NOMO-1 treated with DMSO at 0.1 percent for 48 hours (cell line): ENCODE measurements around the gene IL1B.
"Not testable (repeated sequence)": the region's sequence is repeated elsewhere in the genome, so short reads cannot be mapped to it uniquely, and the experiment has no call there.

ENCODE experiments used
- DNase-seq: peaks from one replicate; lab custom pipeline; 2025; ENCODE audit not compliant: unreplicated experiment; lab: John Stamatoyannopoulos, UW

Gene IL1B

GRCh38 chr2:112836695-112837117, at the start of gene IL1B:
Gene IL1B, minus strand, starts transcription at chr2:112836779. Its CDS starts 550 bp downstream, at chr2:112836229.
- peak; percentile 93 for DNase-seq

- DNase-seq, result no peak
These were observed 49.7 kb upstream of the IL1B start for GRCh38 chr2:112886291-112886690.

DNA sequence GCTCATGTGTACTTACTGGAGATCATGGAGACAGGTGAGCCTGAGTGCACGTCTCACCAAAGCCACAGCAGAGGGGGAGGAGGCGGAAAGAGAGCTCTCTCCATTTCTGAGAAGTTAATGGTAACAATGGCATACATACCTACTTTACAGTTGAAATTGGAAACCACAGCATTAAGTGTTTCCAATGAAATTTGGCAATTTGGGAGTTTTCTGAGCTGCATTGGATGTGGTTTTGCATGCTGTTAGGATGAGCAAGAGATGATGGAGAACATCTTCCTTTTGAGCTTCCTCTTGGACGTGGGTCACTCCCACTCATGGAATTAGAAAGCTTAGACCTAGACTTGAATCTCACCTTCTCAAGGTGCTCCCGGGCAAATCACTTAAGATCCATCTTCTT, 48.9 kb upstream of the IL1B start:
- DNase-seq, result no peak

DNA sequence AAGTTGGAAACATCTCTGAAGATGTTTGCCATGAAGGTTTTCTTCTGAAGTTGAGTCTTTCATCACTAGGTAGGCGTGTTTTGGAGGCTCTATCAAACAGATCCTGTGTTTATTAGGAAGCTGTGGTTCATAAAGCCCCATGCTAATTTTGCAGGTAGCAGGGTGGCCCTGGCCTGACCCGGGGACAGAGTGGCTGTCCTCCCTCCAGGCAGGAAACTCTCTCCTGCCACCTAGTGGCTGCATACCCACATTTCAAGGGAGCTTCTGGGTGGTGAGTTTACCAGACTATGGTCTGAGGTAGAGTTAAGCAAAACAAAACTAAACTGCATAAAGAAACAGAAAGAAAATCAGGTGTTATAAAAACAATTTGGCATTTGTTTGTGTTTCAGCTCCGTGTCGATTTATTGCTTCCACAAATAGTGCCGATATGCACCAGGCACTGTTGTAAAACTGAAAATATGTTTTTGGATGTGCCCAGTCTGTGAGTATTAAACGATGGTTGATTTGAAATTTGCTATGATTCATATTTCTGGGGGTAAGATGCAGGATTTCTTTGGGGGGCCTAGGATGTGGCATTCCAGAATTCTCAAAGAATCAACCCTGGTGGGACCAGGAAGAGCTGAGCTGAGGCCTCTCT, 48.4 kb upstream of the IL1B start:
- DNase-seq, result peak; percentile 46

DNA sequence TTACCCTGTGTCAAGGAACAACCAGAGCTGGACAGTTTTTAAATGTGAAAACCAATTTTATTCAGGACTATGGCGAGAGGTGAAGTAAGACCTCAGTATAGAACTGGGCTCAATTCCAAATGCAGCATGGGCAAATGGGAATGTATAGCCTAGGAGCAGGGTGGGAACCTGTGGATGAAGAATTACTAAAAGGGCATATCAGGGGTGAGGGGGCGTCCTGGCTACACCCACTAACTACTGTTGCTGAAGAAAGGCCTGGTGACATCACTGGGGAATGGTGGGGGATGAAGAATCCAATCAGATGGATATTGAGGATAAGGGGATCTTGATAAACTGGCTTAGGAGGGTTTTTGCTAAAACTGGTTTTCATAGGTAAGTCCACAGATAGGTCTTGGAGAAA, 47.1 kb upstream of the IL1B start:
- no peak for DNase-seq

- DNase-seq, result peak; percentile 75
These were observed 44.8 kb upstream of the IL1B start for GRCh38 chr2:112881217-112881985.

DNA sequence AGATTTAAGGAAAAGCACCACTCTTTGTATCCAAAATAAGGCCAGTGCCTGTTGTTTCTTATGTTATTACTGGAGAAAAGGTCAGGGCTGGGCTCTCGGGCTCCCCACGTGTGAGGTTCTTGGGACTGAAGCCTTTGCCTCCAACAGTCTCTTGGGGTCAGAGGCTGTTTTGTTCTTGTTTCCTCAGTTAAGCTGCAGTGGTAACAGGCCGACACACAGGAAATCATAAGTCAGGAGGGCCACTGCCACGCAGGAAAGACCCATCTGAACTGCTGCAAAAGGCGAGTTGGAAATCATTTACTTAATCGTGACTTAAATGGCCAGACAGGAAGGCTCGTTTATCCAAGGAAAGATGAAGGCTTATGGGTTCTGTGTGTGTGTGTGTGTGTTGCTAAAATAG, 44.1 kb upstream of the IL1B start:
- DNase-seq, result no peak

DNA sequence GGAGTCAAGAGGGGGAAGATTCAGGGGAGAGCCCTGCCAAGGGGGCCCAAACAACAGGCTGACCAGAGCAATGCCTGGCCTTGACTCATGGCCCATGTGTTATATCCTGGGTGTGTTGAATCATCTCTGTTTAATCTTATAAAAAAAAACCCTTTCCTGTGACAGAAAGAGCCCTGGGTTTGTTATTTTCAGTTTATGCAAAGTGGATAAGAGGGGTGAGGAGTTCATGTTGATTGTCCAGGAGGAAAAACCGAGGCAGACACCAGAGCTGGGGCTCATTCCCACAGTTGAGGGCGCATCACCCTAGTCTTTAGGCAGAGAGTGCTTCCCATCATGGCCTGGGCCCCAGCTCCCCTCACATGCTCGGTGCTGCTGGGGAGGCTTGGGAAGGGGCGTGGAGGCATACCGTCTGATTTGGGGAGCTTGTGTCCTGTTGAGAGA, 43.5 kb upstream of the IL1B start:
- DNase-seq, result no peak

DNA sequence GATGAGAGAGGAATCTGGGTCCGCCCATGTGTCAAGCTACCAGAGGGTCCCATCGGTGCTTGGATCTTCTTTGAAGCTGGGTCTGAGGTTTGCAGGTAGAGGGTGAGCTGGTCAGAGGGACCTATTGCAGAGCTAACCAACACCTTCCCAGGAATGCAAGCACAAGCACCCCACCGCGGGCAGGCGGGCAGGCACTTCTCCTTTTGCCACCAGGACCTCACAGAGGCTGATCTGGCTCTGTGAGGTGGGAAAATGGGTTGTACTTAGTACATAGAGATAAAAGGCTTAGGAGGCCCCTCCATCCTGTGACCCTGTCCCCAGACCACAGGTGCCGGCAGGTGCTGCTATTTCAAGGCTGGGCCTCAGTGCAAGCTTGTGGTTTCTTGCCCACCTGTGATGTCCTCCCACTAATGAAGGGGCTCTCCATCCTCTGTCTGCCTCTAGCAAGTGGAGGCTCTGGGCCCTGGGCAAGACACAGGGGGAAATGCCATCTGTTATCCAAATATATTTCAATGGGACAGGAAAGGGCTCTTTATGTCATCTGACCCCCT, 43.0 kb upstream of the IL1B start:
- DNase-seq, result no peak

DNA sequence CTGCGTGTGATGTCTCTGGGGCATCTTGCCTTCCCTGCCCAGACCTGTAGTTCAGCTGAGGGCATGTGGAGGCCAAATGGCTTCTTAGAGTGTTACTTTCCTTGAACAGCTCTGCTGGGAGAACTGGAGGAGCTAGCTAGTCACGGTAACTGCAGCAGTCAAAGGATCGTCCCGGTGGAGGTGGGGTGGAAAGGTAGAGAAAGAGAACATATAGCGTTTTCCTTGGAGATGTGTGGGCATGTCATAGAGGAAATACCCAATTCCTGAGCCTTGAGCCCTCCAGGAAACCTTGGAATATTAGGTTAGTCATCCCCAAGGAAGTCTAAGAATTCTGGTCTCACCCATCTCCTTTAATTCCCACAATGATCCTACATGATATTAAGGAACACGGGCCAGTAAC, 40.8 kb upstream of the IL1B start:
- DNase-seq, result no peak

DNA sequence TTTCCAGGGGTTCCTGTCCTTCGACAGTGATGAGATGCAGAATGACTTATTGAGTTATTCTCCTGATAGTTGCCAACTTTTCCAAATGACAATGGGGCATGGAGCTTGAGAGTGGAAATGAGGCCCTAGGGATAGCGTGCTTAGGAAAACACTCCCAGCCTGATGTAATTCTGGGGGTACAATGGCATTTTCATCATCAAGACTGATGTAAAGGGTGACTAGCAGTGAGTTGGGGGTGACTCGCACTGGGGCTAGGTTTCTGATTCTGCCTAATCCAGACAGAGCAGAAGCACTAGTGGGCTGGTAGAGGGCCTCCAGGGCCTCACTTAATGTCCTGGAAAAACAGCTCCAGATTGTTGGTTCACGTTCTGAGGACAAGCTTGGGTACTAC, 40.4 kb upstream of the IL1B start:
- no peak for DNase-seq

DNA sequence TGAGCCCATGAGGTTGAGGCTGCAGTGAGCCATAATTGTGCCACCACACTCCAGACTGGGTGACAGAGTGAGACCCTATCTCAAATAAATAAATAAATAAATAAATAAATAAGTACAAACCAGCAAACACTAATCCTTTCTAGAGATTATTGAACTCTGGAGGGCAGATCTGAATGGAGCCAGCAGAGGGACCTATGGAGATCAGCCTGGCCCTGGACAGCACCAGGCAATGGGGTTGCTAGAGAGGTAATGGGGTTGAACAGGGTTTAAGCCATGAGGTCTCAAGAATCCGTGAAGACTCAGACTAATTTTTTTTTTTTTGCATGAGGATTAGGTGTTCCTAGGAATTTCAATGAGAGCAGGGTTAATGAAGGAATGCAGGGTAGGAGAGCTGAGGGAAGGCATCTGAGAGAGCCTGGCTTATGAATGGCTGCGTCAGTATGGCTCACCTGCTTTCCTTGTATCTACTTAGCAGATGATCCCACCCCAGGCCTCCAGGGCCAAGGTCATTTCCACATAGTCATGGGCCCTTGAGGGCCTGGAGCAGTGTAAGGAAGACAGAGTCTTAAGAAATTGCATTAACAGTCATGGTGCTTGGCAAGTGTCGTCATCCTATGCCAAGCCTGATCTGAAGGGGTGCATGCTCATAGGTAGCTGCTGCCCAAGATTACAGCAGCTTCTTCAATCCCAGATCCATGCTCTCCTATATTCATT, 39.8 kb upstream of the IL1B start:
- no peak for DNase-seq

DNA sequence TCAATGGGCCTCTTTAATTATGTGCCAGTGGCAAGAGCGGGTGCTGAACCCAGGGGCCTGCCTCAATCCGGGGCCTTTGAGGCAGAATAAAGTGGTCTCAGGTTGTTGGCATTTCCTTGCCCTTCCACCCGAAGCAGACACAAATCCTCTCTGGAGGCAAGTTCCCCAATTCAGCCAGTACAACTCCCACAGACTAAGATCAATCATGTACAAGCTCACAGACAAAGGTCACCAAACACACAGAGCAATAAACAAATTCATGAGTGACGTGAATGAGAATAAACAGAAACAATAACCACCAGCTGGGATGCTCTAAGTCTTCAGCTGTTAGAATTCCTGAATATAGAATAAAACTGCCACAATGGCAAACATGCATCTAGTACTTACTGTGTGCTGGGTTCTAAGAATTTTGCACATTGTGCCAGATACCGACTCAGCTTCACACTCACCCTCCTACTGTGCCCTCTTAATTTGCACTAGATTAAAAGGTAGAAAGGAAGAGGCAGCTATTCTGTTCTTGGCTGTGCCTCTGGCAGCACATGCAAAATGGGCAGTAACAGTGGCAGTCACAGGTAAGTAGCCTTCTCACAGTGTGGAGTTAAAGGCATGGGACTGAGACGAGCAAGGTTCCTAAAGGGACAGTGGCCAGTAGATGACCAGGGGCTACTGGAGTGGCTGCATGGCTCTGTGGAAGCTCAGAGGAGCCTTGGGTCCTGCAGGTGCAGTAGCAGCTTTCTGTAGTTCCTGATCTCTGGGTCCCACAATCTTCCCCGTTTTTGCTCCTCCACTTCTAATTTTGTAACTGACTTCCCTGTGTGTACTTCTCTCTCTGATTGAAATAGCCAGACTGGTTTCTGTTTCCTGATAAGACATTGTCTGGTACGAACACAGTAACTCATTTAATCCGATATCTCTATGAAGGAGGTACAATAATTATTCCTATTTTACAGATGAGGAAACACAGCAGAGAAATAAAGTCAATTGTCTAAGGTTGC, 34.6 kb upstream of the IL1B start:
- DNase-seq, result peak; percentile 10

DNA sequence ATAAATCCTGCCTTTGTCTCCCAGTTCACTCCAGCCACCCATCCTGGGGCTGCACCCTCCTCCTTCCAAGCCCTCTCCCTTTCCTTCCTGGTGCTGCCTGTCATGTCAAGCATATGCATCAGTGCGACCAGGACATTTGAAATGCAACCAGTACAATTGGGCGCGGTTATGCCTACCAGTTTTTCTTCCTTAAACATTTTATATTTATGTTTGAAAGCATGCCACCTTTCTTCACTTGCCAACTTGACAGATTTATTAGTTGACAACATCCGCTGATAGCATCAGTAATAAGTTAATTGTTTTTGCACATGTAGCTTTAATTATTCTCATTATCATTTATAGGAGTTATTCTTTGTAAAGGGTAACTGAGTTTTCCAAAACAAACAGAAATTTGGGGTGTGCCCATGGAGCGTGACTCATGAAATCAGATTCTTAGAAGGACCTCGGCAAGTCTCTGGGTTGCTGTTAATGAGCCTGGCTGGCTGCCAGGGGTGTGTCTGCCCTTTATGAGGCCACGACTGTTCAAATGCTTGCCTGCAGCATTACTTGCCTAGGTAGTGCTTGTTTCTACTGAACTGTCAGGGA, 32.8 kb upstream of the IL1B start:
- DNase-seq, result peak; percentile 89

- DNase-seq, result no peak
These were observed 31.4 kb upstream of the IL1B start for GRCh38 chr2:112867701-112868631.

- no peak for DNase-seq
These were observed 29.7 kb upstream of the IL1B start for GRCh38 chr2:112866128-112866835.

GRCh38 chr2:112864072-112864471, 27.5 kb upstream of the IL1B start:
- no peak for DNase-seq

DNA sequence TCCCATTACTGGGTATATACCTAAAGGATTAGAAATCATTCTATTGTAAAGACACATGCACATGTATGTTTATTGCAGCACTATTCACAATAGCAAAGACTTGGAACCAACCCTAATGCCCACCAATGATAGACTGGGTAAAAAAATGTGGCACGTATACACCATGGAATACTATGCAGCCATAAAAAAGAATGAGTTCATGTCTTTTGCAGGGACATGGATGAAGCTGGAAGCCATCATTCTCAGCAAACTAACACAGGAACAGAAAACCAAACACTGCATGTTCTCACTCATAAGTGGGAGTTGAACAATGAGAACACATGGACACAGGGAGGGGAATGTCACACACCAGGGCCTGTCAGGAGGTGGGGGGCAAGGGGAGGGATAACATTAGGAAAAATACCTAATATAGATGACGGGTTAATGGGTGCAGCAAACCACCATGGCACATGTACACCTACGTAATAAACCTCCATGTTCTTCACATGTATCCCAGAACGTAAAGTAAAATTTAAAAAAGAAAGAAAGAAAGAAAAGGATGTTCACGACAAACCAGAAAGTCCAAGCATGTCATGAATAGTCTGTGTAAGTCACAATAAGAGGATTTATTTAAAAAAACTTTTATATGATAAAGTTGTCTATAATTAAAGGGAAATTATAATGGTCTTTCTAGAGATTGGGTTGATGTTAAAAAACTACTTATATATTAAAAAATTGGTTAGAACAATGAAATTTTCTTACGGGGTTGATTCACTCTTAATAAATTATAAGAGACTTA, 23.0 kb upstream of the IL1B start:
- DNase-seq, result not testable (repeated sequence)
